IMR-90 (cell line): Measurements from ENCODE around the gene OR4C3. TPM values are rescaled to one million over a fixed set of nuclear protein-coding genes. Genes with fewer than 3 reads are reported as not detected.

Experiments used
- ATAC-seq: fragments of 200-7000 bp; cut with Tn5 transposase; 2 replicates; pipeline ENCODE4 v1.9.1; 2020; ENCODE audit warnings: low read depth, mild to moderate bottlenecking, moderate library complexity
- BruUV-seq: library from RNA; stranded (reverse); fragments of 400-500 nt; replicated peaks from 2 replicates; lab custom pipeline; 2021; lab: Mats Ljungman, UMichigan
- CTCF ChIA-PET: fragments of 300-600 bp; formaldehyde crosslinking; extraction: SDS; loops from one replicate; lab custom pipeline; 2021; ENCODE audit warnings: antibody characterized with exemption; lab: Yijun Ruan, JAX
- POLR2A ChIA-PET: fragments of 300-600 bp; sonication (Branson Sonifier 250); formaldehyde crosslinking; loops from one replicate; lab custom pipeline; 2022; ENCODE audit warnings: antibody characterized with exemption; ENCODE audit not compliant: unreplicated experiment; lab: Charles Lee
- DNase-seq: peaks from one replicate; pipeline ENCODE4 v3.0.0; 2013
- H2AFZ ChIP-seq: replicated peaks from 2 replicates; pipeline ENCODE3; 2013; ENCODE audit warnings: low read length, mild to moderate bottlenecking; ENCODE audit not compliant: poor library complexity
- H2AK5ac ChIP-seq: 2 replicates; pipeline ENCODE4 v1.6.1; 2013; ENCODE audit warnings: low read depth, low read length, inconsistent platforms
- H2AK9ac ChIP-seq: replicated peaks from 2 replicates; pipeline ENCODE3; 2013; ENCODE audit warnings: mild to moderate bottlenecking, low read depth, low read length, moderate library complexity; ENCODE audit not compliant: poor library complexity
- H2BK120ac ChIP-seq: 2 replicates; pipeline ENCODE4 v1.6.1; 2013; ENCODE audit warnings: low read depth, low read length, inconsistent platforms
- H2BK15ac ChIP-seq: 3 replicates; pipeline ENCODE4 v1.6.1; 2013; ENCODE audit warnings: low read depth, low read length, inconsistent platforms
- H2BK20ac ChIP-seq: 2 replicates; pipeline ENCODE4 v1.6.1; 2013; ENCODE audit warnings: low read depth, mild to moderate bottlenecking, inconsistent platforms, low read length, moderate library complexity
- H2BK5ac ChIP-seq: 2 replicates; pipeline ENCODE4 v1.6.1; 2013; ENCODE audit warnings: mild to moderate bottlenecking, low read depth, low read length, inconsistent platforms; ENCODE audit not compliant: poor library complexity, severe bottlenecking
- H3K14ac ChIP-seq: replicated peaks from 2 replicates; pipeline ENCODE4 v1.6.1; 2013; ENCODE audit warnings: low read depth, low read length, inconsistent platforms
- H3K18ac ChIP-seq: 2 replicates; pipeline ENCODE4 v1.6.1; 2013; ENCODE audit warnings: low read depth, low read length, control low read depth
- H3K23ac ChIP-seq: 2 replicates; pipeline ENCODE4 v1.6.1; 2013; ENCODE audit warnings: low read depth, low read length, inconsistent platforms
- H3K27ac ChIP-seq: 2 replicates; pipeline ENCODE4 v1.5.1; 2013; ENCODE audit warnings: mild to moderate bottlenecking, control low read depth, low read length; ENCODE audit not compliant: insufficient read depth
- H3K27me3 ChIP-seq: 2 replicates; pipeline ENCODE4 v1.6.1; 2013; ENCODE audit warnings: low read length; ENCODE audit not compliant: control insufficient read depth, insufficient read depth
- H3K36me3 ChIP-seq: 2 replicates; pipeline ENCODE4 v1.6.1; 2013; ENCODE audit warnings: low read length, mixed read lengths; ENCODE audit not compliant: control insufficient read depth, insufficient read depth
- H3K4ac ChIP-seq: 2 replicates; pipeline ENCODE4 v1.6.1; 2013; ENCODE audit warnings: low read depth, low read length, inconsistent platforms
- H3K4me1 ChIP-seq: 2 replicates; pipeline ENCODE4 v1.6.1; 2013; ENCODE audit warnings: low read length, mixed read lengths; ENCODE audit not compliant: control insufficient read depth, insufficient read depth
- H3K4me2 ChIP-seq: 2 replicates; pipeline ENCODE4 v1.6.1; 2013; ENCODE audit warnings: low read depth, mild to moderate bottlenecking, control low read depth, low read length, moderate library complexity
- H3K4me3 ChIP-seq: 2 replicates; pipeline ENCODE4 v1.5.1; 2013; ENCODE audit warnings: low read depth, mild to moderate bottlenecking, control low read depth, low read length, moderate library complexity; ENCODE audit not compliant: insufficient read depth
- H3K56ac ChIP-seq: 2 replicates; pipeline ENCODE4 v1.6.1; 2013; ENCODE audit warnings: low read length, inconsistent platforms; ENCODE audit not compliant: insufficient read depth; ENCODE audit errors: extremely low read depth
- H3K79me1 ChIP-seq, 2 experiments: 2 replicates each; pipeline ENCODE4 v1.6.1; 2013; ENCODE audit warnings: low read length in 2 of 2, inconsistent platforms in 1 of 2, low read depth in 1 of 2
- H3K9ac ChIP-seq: 2 replicates; pipeline ENCODE4 v1.6.1; 2013; ENCODE audit warnings: low read depth, low read length, control low read depth
- H3K9me1 ChIP-seq: 2 replicates; pipeline ENCODE4 v1.6.1; 2013; ENCODE audit warnings: low read length, inconsistent platforms; ENCODE audit not compliant: insufficient read depth
- H3K9me3 ChIP-seq: 2 replicates; pipeline ENCODE4 v1.6.1; 2013; ENCODE audit warnings: low read length; ENCODE audit not compliant: control insufficient read depth, insufficient read depth
- H4K20me1 ChIP-seq: 2 replicates; pipeline ENCODE4 v1.6.1; 2013; ENCODE audit warnings: low read length, inconsistent platforms; ENCODE audit not compliant: insufficient read depth
- H4K5ac ChIP-seq: 2 replicates; pipeline ENCODE4 v1.6.1; 2013; ENCODE audit warnings: mild to moderate bottlenecking, low read depth, low read length, control low read depth
- H4K8ac ChIP-seq, 2 experiments: 2 replicates each; pipeline ENCODE4 v1.6.1; 2013; ENCODE audit warnings: low read depth in 2 of 2, low read length in 2 of 2, control low read depth in 1 of 2, inconsistent platforms in 1 of 2
- H4K91ac ChIP-seq: 2 replicates; pipeline ENCODE4 v1.6.1; 2013; ENCODE audit warnings: low read depth, low read length, inconsistent platforms; ENCODE audit not compliant: insufficient read depth
- BHLHE40 ChIP-seq: fragments of 150-350 bp; IDR thresholded peaks from 2 replicates; pipeline ENCODE4 v1.6.1; 2016; ENCODE audit warnings: mild to moderate bottlenecking, low read depth, low read length
- ELK1 ChIP-seq: fragments of 150-350 bp; IDR thresholded peaks from 2 replicates; pipeline ENCODE4 v1.6.1; 2016; ENCODE audit warnings: low read depth, mild to moderate bottlenecking, low read length, moderate library complexity, borderline replicate concordance
- FOS ChIP-seq: fragments of 150-350 bp; IDR thresholded peaks from 2 replicates; pipeline ENCODE4 v1.6.1; 2016; ENCODE audit warnings: low read depth, low read length
- MAFK ChIP-seq: IDR thresholded peaks from 2 replicates; pipeline ENCODE4 v1.6.1; 2012; ENCODE audit warnings: low read depth, low read length, improper control_type of control experiment
- MAZ ChIP-seq: IDR thresholded peaks from 2 replicates; pipeline ENCODE4 v1.6.1; 2012; ENCODE audit warnings: low read depth, mild to moderate bottlenecking, low read length, improper control_type of control experiment, moderate library complexity, borderline replicate concordance
- RAD21 ChIP-seq: IDR thresholded peaks from 2 replicates; pipeline ENCODE4 v1.6.1; 2012; ENCODE audit warnings: low read length, improper control_type of control experiment
- RFX5 ChIP-seq: IDR thresholded peaks from 2 replicates; pipeline ENCODE4 v1.8.0; 2012; ENCODE audit warnings: low read depth, mild to moderate bottlenecking, low read length, moderate library complexity
- SMC3 ChIP-seq: fragments of 150-350 bp; IDR thresholded peaks from 2 replicates; pipeline ENCODE4 v1.6.1; 2016; ENCODE audit warnings: low read depth, mild to moderate bottlenecking, antibody characterized with exemption, low read length, moderate library complexity
- WGBS, 2 experiments: methylation state at CpG; one replicate each; pipeline versions ENCODE4 v1.1.5 to v1.1.7; 2013; ENCODE audit warnings: missing lambda C conversion rate in 2 of 2; ENCODE audit not compliant: insufficient read length in 1 of 2; ENCODE audit errors: extremely low coverage in 2 of 2; 5-methylcytosine and 5-hydroxymethylcytosine counted together
- dilution Hi-C: fragments of 300-500 bp; cut with HindIII; formaldehyde crosslinking; loops from one replicate; pipeline ENCODE4 v1.14.3; 2018; ENCODE audit warnings: low sequenced_read_pairs; ENCODE audit not compliant: unreplicated experiment
- in situ Hi-C: fragments of 300-500 bp; cut with MboI; formaldehyde crosslinking; loops from 3 replicates; pipeline ENCODE4 v1.14.3; 2019; ENCODE audit warnings: low sequenced_read_pairs, inconsistent platforms, mixed read lengths
- intact Hi-C: fragments of 100-400 bp; cut with micrococcal nuclease; formaldehyde crosslinking; loops from 2 replicates; pipeline ENCODE4 v1.10.0; 2022
- polyA plus RNA-seq, 3 experiments: library from polyadenylated mRNA; depleted of rRNA; stranded (reverse); fragments of >200 nt; gene quantifications; 2 replicates each; pipeline ENCODE4 v1.2.3, GENCODE V29; 2012; ENCODE audit warnings: low replicate concordance in 1 of 3
- total RNA-seq: library from RNA; depleted of rRNA; stranded (reverse); fragments of >200 nt; gene quantifications from 2 replicates; pipeline ENCODE4 v1.2.3, GENCODE V29; 2012; rRNA removed

The OR4C3 gene
- total and polyA plus RNA-seq, 2 of the 4 experiments (the other 2 are of a cell fraction), result not detected

GRCh38 chr11:48366365-48366764 is 41.6 kb downstream of the OR4C3 start, which contains the start of gene OR4C5:
Gene OR4C5 (minus strand): TSS chr11:48366465. CDS start chr11:48366465, 0 bp downstream.
- no peak within 1 kb of the TSS for H3K9ac ChIP-seq
- CTCF ChIA-PET, result no interaction called here
- no TSS peak for BruUV-seq

More at GRCh38 chr11:48366365-48366764, 41.6 kb downstream of the OR4C3 start, which contains the start of gene OR4C5:
- TF ChIP-seq SMC3 (no peak), RAD21 (no peak), MAZ (no peak), FOS (no peak), ELK1 (no peak), RFX5 (no peak), BHLHE40 (no peak), MAFK (no peak)
- WGBS, 2 experiments, result no CpG with 5 or more reads among the region's 2 CpGs
- Histone ChIP-seq H3K4ac (no peak within 1 kb of the TSS), H2BK5ac (no peak within 1 kb of the TSS), H3K14ac (no peak within 1 kb of the TSS), H2BK120ac (no peak within 1 kb of the TSS), H4K8ac (no peak within 1 kb of the TSS), H2AK9ac (no peak within 1 kb of the TSS), H4K91ac (no peak within 1 kb of the TSS), H4K5ac (no peak within 1 kb of the TSS), H2AK5ac (no peak within 1 kb of the TSS), H3K36me3 (no peaks in the 10 kb centered on the region), H2AFZ (no peak within 1 kb of the TSS), H3K79me1 (no peaks in the 10 kb centered on the region), H3K56ac (no peak within 1 kb of the TSS), H4K20me1 (no peaks in the 10 kb centered on the region), H3K27ac (no peak within 1 kb of the TSS), H3K9me1 (no peaks in the 10 kb centered on the region), H2BK20ac (no peak within 1 kb of the TSS), H3K4me2 (no peak within 1 kb of the TSS), H3K4me3 (no peak within 1 kb of the TSS), H3K4me1 (no peaks in the 10 kb centered on the region), H3K9me3 (no peaks in the 10 kb centered on the region; the same call in 1 of the 2 replicates), H3K23ac (no peak within 1 kb of the TSS), H3K18ac (no peak within 1 kb of the TSS), H3K27me3 (no peaks in the 10 kb centered on the region), H2BK15ac (no peak within 1 kb of the TSS)
- POLR2A ChIA-PET, result no interaction called here
- dilution Hi-C loops, result no loop called here
- DNase-seq, result no peak
- in situ Hi-C loops, result no loop called here
- no peak for ATAC-seq
- intact Hi-C loops, result no loop called here

Other genes starting within 250 kb of the OR4C3 start
- not detected in 2 replicates for gene OR4B1, start 108.1 kb upstream of the OR4C3 start, total RNA-seq
- gene OR4B1, start 108.1 kb upstream of the OR4C3 start, polyA plus RNA-seq (2012; rRNA removed), result not detected in 2 replicates
- gene OR4X2, start 79.8 kb upstream of the OR4C3 start, total RNA-seq, result not detected in 2 replicates
- not detected in 2 replicates for gene OR4X2, start 79.8 kb upstream of the OR4C3 start, polyA plus RNA-seq (2012; rRNA removed)
- gene OR4X1, start 61.1 kb upstream of the OR4C3 start, total RNA-seq, result not detected in 2 replicates
- gene OR4X1, start 61.1 kb upstream of the OR4C3 start, polyA plus RNA-seq (2012; rRNA removed), result not detected in 2 replicates
- not detected in 2 replicates for gene OR4S1, start 18.7 kb upstream of the OR4C3 start, total RNA-seq
- not detected in 2 replicates for gene OR4S1, start 18.7 kb upstream of the OR4C3 start, polyA plus RNA-seq (2012; rRNA removed)
- gene OR4C5, start 41.5 kb downstream of the OR4C3 start, total RNA-seq, result not detected in 2 replicates
- not detected in 2 replicates for gene OR4C5, start 41.5 kb downstream of the OR4C3 start, polyA plus RNA-seq (2012; rRNA removed)
- gene OR4A47, start 163.9 kb downstream of the OR4C3 start, total RNA-seq, result not detected in 2 replicates
- gene OR4A47, start 163.9 kb downstream of the OR4C3 start, polyA plus RNA-seq (2012; rRNA removed), result not detected in 2 replicates